ES-I3 (cell line): ENCODE measurements around the gene NRG2.

Source experiments
- H3K36me3 ChIP-seq: 2 replicates; pipeline ENCODE4 v1.6.1; 2013; ENCODE audit warnings: mild to moderate bottlenecking, low read length, control low read depth, moderate library complexity; ENCODE audit not compliant: insufficient read depth
- H3K4me1 ChIP-seq: 2 replicates; pipeline ENCODE4 v1.6.1; 2013; ENCODE audit warnings: mild to moderate bottlenecking, control low read depth, low read length; ENCODE audit not compliant: insufficient read depth
- H3K9ac ChIP-seq: 2 replicates; pipeline ENCODE4 v1.6.1; 2013; ENCODE audit warnings: low read depth, mild to moderate bottlenecking, low read length, moderate library complexity
- H3K9me3 ChIP-seq: 2 replicates; pipeline ENCODE4 v1.6.1; 2013; ENCODE audit warnings: mild to moderate bottlenecking, low read length, moderate library complexity; ENCODE audit not compliant: control insufficient read depth, insufficient read depth

The NRG2 gene

DNA sequence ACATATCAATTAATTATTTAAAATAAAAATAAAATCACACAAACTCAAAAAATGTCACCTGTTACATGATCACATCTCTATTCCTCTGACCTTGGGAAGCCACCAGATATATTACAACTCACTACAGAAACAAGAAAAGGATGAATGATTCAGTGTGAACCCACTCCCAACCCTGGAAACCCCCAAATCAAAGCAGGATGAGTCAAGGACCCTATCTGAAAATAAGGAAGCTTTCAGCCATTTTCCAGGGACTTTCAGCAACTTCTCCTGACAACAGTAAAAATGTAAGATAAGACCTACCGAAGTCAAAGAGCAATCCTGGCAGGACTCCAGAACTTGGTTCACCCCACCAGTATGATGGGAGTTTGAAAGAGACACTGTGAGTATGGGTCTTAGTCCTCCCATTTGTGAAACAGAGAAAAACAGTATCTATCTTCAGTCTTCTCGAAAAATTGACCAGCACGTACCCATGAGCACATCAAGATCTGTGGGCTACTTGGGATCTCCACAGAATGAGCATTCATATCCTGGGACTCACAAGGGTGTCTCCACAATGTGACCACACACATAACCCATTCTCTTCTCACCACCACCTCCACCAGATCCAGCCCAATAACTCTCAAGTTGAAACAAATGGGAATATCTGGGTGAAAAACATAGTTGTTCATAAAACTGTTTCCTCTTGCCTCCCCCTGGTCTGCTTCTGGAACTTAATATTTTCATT, 9.9 kb downstream of the NRG2 start:
- no peaks in the 10 kb centered on the region for H3K36me3 ChIP-seq
- H3K4me1 ChIP-seq, result no peaks in the 10 kb centered on the region
- no peaks in the 10 kb centered on the region for H3K9me3 ChIP-seq
- no peak overlapping the region for H3K9ac ChIP-seq

DNA sequence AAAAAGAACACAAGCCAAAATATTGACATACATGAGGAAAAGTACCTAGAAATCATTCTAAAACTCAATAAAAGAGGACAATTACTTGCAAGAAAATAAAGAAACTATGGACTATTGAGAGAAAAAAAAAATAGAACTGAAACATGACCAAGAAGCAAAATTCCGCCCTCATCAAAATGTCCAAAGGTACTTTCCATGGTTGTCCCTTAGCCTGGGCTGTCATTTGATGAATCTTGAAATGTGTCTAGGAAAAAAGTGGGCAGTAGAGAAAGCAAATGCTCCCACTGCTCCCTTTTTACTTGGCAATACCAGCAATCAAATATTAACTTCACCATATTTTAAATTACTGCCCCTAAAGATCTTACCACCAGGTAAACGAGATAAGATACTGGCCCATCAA, 10.8 kb downstream of the NRG2 start:
- H3K36me3 ChIP-seq, result no peaks in the 10 kb centered on the region
- H3K9ac ChIP-seq, result no peak overlapping the region

DNA sequence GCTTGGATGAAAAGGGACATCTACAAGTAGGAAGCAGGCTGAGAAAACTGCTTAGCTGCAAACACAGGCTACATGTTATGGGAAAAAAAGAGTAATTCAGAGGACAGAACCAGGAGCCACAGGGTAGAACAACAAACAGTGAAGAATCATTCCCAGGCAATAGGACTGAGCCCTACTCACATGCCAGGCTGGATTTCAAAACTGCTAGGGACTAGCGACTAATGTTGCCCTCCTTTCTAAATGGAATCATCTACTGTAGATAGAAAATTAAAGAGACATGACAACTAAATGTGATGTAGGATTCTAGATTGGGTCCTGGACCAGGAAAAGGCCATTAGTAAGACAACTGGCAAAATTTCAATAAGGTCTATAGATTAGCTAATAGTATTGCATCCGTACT, 15.3 kb downstream of the NRG2 start:
- Histone ChIP-seq H3K36me3 (no peaks in the 10 kb centered on the region), H3K4me1 (no peaks in the 10 kb centered on the region), H3K9ac (no peak overlapping the region), H3K9me3 (no peaks in the 10 kb centered on the region; the same call in 1 of the 2 replicates)

More for the DNA sequence above, 10.8 kb downstream of the NRG2 start:
- Histone ChIP-seq H3K4me1 (no peaks in the 10 kb centered on the region), H3K9me3 (no peaks in the 10 kb centered on the region)

DNA sequence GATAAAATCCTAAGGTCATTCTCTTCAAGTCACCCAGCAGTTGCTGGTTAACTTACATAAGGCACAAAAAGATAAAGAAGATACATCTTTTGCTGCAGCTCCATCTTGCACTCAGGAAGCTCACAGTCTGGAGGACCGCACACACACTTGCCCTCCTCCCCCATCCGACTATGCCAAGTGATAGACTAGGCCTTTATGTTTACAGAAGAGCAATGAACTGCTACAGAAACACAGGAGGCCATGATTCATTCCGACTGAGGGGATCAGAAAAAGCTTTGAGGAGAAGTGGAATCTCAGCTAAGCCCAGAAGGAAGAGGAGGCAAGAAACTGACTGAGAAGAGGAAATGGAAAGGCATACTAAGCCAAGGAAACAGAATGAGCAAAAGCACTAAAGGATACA, 17.4 kb downstream of the NRG2 start:
- Histone ChIP-seq H3K36me3 (no peaks in the 10 kb centered on the region), H3K9ac (no peak overlapping the region), H3K9me3 (no peaks in the 10 kb centered on the region; the same call in 1 of the 2 replicates), H3K4me1 (no peaks in the 10 kb centered on the region)

DNA sequence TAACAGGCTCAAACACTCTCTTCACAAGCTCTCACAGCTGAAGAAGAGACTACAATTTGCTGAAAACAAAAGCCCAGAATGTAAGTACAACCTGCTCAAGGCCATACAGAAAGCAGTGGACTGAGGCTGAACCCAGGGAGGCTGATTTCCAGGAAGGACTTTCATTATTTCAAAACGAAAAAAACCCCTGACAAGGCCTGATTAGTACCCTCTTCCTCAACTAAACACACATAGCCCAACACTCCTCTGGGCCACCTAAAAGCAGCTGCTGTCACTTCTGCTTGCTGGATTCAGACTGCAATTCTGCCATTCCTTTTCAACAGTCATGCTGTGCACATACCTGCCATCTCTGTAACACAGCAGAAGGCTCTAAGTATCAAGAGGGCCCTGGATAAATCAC, 18.2 kb downstream of the NRG2 start:
- Histone ChIP-seq H3K9ac (no peak overlapping the region), H3K36me3 (no peaks in the 10 kb centered on the region), H3K9me3 (no peaks in the 10 kb centered on the region; the same call in 1 of the 2 replicates), H3K4me1 (no peaks in the 10 kb centered on the region)

DNA sequence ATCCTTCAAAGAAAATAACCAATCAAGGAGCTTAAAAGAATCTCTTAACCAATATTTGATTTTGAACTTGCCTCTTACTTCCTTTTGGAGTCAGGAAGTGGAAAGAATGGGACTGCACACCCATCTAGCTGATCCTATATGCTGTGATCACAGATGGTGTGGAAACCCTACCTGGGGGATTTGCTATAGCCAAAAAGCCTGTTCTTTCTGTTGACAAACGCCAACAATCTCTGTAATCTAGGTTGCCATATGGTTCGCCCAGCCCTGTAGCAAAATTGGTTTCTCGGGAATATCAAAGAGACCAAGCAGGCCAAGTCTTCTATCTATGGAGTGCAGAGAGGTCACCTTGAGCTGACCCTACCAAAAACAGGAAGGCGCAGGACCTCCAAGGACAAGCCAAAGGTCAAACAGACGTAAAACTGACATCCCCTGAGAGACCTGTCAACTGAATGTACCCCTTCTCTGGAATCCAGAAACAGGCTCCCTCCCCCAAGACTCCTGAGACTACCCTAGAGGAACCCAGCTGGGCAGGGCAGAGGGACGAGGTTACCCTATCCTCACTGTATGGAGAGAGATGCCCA, 19.4 kb downstream of the NRG2 start:
- Histone ChIP-seq H3K9me3 (no peaks in the 10 kb centered on the region; the same call in 1 of the 2 replicates), H3K9ac (no peak overlapping the region), H3K36me3 (no peaks in the 10 kb centered on the region), H3K4me1 (no peaks in the 10 kb centered on the region)

DNA sequence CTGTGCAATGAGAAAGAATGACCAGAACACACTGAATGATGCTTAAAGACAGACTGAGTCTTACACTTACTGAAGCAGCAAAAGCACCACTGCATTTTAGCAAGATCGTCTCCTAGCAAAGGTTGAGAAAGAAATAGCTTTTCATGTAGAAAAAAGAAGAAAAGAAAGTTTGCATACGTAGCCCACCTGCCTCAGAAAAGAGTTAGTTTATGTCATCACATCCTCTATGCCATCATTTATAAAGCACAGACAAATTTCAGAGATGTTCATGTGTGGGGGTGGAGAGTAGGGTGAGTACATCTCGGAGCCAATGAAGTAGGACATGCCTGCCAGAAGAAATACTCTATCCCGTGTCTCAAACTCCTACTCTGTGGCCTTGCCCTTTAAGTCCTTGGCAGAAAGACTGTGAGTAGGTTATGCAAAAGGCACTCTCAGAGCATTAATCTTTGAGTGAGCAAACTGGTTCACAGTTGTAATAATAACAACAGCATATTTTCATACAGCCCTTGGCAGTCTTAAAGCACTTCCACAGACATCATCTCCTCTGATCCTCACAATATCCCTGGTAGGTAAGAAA, 22.4 kb downstream of the NRG2 start:
- Histone ChIP-seq H3K9me3 (no peaks in the 10 kb centered on the region; the same call in 1 of the 2 replicates), H3K36me3 (no peaks in the 10 kb centered on the region), H3K4me1 (no peaks in the 10 kb centered on the region), H3K9ac (no peak overlapping the region)

DNA sequence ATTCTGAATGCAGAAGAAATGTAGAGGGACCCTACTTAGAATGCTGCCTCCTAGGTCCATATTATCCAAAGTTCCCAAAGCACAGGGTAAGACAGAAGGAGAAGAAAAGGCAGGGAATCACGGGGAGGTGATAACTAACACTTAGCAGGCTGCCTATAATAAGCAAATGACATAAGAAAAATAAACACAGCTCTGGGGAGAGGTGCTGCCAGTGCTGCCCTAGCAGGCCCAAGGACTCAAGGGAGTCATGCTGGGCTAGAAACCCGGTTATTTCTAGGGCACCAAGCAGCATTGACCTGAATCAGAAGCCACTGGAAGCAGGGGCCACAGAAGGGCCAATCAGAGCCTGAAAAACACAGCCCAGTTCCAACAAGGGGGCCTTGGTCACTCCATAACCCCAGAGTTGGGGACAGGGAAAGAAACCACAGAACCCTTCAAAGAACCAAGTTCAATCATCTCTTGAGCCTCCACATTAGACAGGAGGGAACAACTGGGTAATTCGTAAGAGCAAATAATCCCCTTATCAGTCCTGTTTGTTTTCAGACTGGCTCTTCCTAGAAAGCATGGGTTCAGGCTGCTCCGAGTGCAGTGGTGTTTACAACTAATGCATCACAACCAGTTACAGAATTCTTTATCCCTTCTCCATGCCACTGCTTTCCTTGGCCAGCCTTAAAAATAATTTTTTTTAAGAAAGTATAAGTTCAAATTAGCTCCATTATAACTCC, 24.0 kb downstream of the NRG2 start:
- Histone ChIP-seq H3K9me3 (no peaks in the 10 kb centered on the region; the same call in 1 of the 2 replicates), H3K9ac (no peak overlapping the region), H3K36me3 (no peaks in the 10 kb centered on the region), H3K4me1 (no peaks in the 10 kb centered on the region)

DNA sequence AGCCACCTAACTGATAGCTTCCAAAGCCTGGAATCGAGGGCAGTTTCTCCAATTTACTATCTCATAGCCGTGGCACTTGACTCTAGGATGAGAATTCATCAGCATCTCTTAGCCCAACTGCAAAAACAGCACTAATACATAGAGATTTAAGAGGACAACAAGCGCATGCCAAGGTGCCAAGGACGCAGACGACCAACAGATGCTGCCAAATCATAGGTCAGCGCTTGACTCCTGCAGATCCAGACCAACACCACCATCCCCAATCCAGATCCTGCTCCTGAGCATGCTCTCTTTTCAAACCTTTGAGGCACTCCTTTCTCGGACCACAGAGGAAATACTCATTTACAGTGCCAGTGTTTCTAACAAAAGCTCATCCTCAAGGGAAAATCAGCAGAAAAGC, 24.6 kb downstream of the NRG2 start:
- Histone ChIP-seq H3K4me1 (no peaks in the 10 kb centered on the region), H3K9me3 (no peaks in the 10 kb centered on the region; the same call in 1 of the 2 replicates), H3K36me3 (no peaks in the 10 kb centered on the region), H3K9ac (no peak overlapping the region)

DNA sequence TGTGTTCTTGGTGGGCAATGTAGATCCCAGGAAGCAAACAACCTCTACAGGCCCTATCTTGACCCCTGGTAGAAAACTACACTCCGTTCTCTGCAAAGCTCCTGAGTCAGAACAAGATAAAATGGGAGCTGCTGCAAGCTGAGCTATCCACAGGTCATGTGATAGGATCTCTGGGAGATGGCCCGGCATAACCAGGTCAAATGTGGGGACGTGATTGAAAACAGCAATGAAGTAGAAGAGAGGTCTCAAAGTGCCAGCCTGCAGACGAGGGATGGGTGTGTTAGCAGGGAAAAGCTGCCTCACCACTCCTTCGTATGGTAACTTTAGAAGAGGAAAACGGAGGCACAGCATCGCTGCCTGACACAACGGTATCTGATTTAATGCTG, 25.0 kb downstream of the NRG2 start:
- H3K9ac ChIP-seq, result no peak overlapping the region
- H3K4me1 ChIP-seq, result no peaks in the 10 kb centered on the region
- H3K36me3 ChIP-seq, result no peaks in the 10 kb centered on the region
- no peaks in the 10 kb centered on the region for H3K9me3 ChIP-seq

DNA sequence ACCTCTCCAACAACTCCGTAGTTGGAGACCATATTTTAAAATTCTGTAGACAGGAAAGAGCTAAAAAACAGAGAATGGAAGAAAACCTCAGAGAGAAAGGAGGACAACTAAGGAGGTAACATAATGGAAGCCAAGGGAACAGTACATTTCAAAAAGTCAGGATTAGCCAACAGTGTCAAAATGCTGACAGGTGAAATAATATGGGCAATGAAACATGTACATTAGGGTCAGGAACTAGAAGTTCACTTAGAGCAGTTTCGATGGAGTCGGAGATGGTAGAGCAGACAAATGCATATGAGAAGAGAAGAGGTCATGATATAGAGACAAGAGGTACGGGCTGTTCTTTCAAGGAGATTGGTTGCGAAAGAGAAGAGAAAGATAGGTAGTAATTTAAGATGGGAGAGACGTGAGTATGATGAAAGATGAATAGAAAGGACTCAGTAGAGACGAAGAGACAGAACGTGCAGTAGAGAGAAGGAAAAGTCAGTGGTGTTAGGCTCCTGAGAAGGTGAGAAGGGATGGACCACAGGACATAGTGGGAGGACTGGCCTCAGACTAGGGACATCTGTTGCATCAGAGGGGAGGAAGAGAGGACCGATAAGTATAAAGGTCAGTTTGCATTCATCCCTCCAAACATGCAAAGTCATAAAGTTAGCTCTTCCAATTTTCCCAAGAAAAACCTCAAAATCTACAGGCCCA, 25.6 kb downstream of the NRG2 start:
- Histone ChIP-seq H3K9ac (no peak overlapping the region), H3K36me3 (no peaks in the 10 kb centered on the region), H3K4me1 (no peaks in the 10 kb centered on the region), H3K9me3 (no peaks in the 10 kb centered on the region)

DNA sequence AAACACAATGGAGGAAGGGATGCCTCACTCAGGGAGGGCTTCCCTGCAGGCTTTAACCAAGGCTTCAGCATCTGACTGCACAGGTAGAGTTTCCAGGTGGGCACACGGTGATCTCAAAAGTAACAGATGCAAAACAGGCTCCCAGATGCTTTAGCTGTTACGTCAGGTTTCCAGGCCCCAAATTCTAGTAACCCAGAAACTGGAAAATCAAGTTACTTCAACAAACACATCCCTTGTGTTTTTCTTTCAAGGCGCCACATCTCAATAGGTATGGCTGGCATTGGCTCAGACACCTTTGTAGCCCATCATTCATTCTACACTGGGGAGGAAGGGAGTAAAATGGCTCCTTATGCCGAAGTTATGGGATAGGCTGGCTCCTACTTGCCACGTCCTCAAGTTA, 27.4 kb downstream of the NRG2 start:
- Histone ChIP-seq H3K36me3 (no peaks in the 10 kb centered on the region), H3K9ac (no peak overlapping the region), H3K4me1 (no peaks in the 10 kb centered on the region), H3K9me3 (no peaks in the 10 kb centered on the region)

DNA sequence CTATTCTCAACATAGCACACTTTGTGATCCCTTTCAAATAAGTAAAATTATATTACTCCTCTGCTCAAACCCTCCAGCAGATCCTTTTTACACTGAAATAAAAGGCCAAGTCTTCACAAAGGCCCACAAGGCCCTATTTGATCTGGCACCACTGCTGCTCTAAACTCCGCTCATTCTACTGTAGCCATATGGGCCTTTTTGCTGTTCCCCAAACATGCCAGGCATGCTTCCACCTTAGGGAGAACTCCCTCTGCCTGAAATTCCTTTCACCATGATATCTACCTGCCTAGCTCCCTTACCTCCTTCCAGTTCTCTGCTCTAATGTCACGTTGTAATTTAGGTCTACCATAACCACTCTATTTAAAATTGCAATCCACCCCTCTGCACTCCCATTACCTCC, 28.3 kb downstream of the NRG2 start:
- Histone ChIP-seq H3K36me3 (no peaks in the 10 kb centered on the region), H3K4me1 (no peaks in the 10 kb centered on the region), H3K9ac (no peak overlapping the region), H3K9me3 (no peaks in the 10 kb centered on the region)

DNA sequence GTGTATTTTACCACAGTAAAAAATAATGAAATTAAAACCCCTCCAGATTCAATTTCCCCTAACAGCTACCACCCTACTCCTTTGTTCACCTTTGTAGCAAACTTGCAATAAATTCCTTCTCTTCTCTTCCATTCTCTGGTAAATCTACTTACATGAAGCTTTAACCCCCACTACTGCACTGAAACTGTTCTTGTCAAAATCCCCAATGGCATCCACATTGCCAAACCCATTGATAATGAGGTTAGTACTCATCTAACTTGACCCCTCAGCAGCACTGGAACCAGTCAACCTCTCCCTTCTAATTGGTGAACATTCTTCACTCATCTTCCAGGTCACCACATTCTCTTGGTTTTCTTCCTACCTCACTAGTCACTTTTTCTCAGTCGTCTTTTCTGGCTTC, 29.6 kb downstream of the NRG2 start:
- Histone ChIP-seq H3K9me3 (no peaks in the 10 kb centered on the region), H3K4me1 (no peaks in the 10 kb centered on the region), H3K36me3 (no peaks in the 10 kb centered on the region), H3K9ac (no peak overlapping the region)
